ENCODE results near the gene NR2C1.

Gene NR2C1

GRCh38 chr12:95006206-95006605 lies 67.2 kb downstream of the NR2C1 start:
- TF ChIP-seq ZBTB7A (IDR thresholded peaks at IDR 0.05; ENCODE audit: low read depth) (no peak), CEBPB (IDR thresholded peaks at IDR 0.05) (no peak), EGR1 (IDR thresholded peaks at IDR 0.05) (no peak), TAF1 (IDR thresholded peaks at IDR 0.05; ENCODE audit: low read depth) (no peak), NFIC (IDR thresholded peaks at IDR 0.05) (no peak), TCF12 (IDR thresholded peaks at IDR 0.05; ENCODE audit: low read depth) (no peak), FOXM1 (IDR thresholded peaks at IDR 0.05; ENCODE audit: borderline replicate concordance, low read depth) (no peak), USF1 (IDR thresholded peaks at IDR 0.05) (no peak), EP300 (IDR thresholded peaks at IDR 0.05; ENCODE audit: borderline replicate concordance) (no peak), YY1 (IDR thresholded peaks at IDR 0.05; ENCODE audit: low read depth) (no peak), RAD21 (IDR thresholded peaks at IDR 0.05; ENCODE audit: low read depth) (no peak), TEAD4 (IDR thresholded peaks at IDR 0.05) (no peak), CREB1 (IDR thresholded peaks at IDR 0.05; ENCODE audit: low read depth) (no peak)
- TF ChIP-seq, protein P1, sequence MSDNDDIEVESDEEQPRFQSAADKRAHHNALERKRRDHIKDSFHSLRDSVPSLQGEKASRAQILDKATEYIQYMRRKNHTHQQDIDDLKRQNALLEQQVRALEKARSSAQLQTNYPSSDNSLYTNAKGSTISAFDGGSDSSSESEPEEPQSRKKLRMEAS (IDR thresholded peaks at IDR 0.05): no peak
- TF ChIP-seq, protein P2, sequence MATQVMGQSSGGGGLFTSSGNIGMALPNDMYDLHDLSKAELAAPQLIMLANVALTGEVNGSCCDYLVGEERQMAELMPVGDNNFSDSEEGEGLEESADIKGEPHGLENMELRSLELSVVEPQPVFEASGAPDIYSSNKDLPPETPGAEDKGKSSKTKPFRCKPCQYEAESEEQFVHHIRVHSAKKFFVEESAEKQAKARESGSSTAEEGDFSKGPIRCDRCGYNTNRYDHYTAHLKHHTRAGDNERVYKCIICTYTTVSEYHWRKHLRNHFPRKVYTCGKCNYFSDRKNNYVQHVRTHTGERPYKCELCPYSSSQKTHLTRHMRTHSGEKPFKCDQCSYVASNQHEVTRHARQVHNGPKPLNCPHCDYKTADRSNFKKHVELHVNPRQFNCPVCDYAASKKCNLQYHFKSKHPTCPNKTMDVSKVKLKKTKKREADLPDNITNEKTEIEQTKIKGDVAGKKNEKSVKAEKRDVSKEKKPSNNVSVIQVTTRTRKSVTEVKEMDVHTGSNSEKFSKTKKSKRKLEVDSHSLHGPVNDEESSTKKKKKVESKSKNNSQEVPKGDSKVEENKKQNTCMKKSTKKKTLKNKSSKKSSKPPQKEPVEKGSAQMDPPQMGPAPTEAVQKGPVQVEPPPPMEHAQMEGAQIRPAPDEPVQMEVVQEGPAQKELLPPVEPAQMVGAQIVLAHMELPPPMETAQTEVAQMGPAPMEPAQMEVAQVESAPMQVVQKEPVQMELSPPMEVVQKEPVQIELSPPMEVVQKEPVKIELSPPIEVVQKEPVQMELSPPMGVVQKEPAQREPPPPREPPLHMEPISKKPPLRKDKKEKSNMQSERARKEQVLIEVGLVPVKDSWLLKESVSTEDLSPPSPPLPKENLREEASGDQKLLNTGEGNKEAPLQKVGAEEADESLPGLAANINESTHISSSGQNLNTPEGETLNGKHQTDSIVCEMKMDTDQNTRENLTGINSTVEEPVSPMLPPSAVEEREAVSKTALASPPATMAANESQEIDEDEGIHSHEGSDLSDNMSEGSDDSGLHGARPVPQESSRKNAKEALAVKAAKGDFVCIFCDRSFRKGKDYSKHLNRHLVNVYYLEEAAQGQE (IDR thresholded peaks at IDR 0.05; ENCODE audit: low read depth): no peak

DNA sequence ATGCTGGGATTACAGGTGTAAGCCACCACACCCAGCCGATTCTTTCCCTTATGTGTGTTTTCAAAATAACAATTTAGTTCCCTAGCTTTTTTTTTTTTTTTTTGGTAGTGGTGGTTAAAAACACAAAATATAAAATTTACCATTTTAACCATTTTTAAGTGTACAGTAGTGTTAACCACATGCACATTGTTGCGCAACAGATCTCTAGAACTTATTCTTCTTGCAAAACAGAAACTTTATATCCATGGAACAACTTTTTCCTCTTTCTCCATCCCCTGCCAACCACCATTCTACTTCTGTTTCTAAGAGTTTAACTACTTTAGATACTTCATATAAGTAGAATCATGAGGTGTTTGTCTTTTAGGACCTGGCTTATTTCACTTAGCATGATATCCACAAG lies 68.8 kb downstream of the NR2C1 start:
- TF ChIP-seq TEAD4 (IDR thresholded peaks at IDR 0.05) (no peak), EGR1 (IDR thresholded peaks at IDR 0.05) (no peak), CREB1 (IDR thresholded peaks at IDR 0.05; ENCODE audit: low read depth) (no peak), CEBPB (IDR thresholded peaks at IDR 0.05) (peak; percentile 50), ZBTB7A (IDR thresholded peaks at IDR 0.05; ENCODE audit: low read depth) (no peak), TAF1 (IDR thresholded peaks at IDR 0.05; ENCODE audit: low read depth) (no peak)
- TF ChIP-seq, protein P2 (IDR thresholded peaks at IDR 0.05; ENCODE audit: low read depth): no peak

- no peak for TF ChIP-seq EGR1 (IDR thresholded peaks at IDR 0.05)
- no peak for TF ChIP-seq CREB1 (IDR thresholded peaks at IDR 0.05; ENCODE audit: low read depth)
- TF ChIP-seq, protein P2 (IDR thresholded peaks at IDR 0.05; ENCODE audit: low read depth): no peak
- TF ChIP-seq NFIC (IDR thresholded peaks at IDR 0.05): no peak
- no peak for TF ChIP-seq ZBTB7A (IDR thresholded peaks at IDR 0.05; ENCODE audit: low read depth)
Measured at GRCh38 chr12:95003921-95004272, 69.5 kb downstream of the NR2C1 start.

DNA sequence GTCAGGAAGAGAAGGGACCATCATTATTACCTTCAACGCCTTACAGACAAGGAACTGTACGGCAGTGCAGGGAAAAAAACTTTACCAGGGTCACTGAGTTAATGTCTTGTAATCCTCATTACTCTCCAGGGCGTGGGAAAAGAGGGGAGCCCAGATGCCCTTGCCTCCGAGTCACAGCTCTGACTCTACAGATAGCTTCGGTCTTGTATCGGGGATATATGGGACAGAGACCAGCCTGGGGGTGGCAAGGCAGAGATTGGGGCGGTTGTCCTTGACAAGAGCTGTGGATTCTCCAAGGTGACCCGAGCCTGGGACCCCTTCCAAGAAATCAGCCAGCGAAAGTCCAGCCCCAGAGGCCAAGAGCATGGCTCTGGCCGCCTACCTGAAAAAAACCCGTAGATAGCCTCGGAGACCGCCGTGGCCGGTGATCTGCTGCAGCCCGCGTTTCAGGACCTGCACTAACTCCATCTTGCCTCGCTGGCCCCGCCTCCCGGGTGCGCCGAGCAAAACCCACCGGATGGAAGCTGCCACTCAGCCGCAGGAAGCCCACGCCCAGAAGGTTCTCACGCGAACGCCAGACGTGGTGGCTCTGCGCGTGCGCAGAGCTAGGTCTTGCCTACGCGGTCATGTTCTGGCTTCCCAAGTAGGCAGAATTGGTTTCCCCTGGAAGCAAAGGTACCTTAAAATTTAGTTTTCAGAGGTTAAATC lies 70.1 kb downstream of the NR2C1 start, which contains the start of gene NDUFA12:
TSS of gene NDUFA12 (minus strand) at position 485 of the 708 bp plus-strand sequence. CDS start at position 468, 17 bp downstream.
- TF ChIP-seq EP300 (IDR thresholded peaks at IDR 0.05; ENCODE audit: borderline replicate concordance): no peak; the same call in 1 of the 2 replicates
- no peak; the same call in 1 of the 2 replicates for TF ChIP-seq CEBPB (IDR thresholded peaks at IDR 0.05)
- TF ChIP-seq CREB1 (IDR thresholded peaks at IDR 0.05; ENCODE audit: low read depth): no peak
- 0 out of 2 replicates have a peak, but pooled peaks have one; percentile 12 for TF ChIP-seq NFIC (IDR thresholded peaks at IDR 0.05)
- TF ChIP-seq TEAD4 (IDR thresholded peaks at IDR 0.05): peak; percentile 42; the same call in 1 of the 2 replicates
- no peak; the same call in 1 of the 2 replicates for TF ChIP-seq EGR1 (IDR thresholded peaks at IDR 0.05)
- TF ChIP-seq FOXM1 (IDR thresholded peaks at IDR 0.05; ENCODE audit: borderline replicate concordance, low read depth): no peak
- TF ChIP-seq USF1 (IDR thresholded peaks at IDR 0.05): peak; percentile 56
- TF ChIP-seq TAF1 (IDR thresholded peaks at IDR 0.05; ENCODE audit: low read depth): peak; percentile 99
- TF ChIP-seq TCF12 (IDR thresholded peaks at IDR 0.05; ENCODE audit: low read depth): peak; percentile 75
- peak; percentile 94 for TF ChIP-seq YY1 (IDR thresholded peaks at IDR 0.05; ENCODE audit: low read depth)
- TF ChIP-seq, protein P2 (IDR thresholded peaks at IDR 0.05; ENCODE audit: low read depth): peak; percentile 20; the same call in 1 of the 2 replicates
- TF ChIP-seq, protein P1 (IDR thresholded peaks at IDR 0.05): peak; percentile 82
- TF ChIP-seq RAD21 (IDR thresholded peaks at IDR 0.05; ENCODE audit: low read depth): no peak
- no peak for TF ChIP-seq ZBTB7A (IDR thresholded peaks at IDR 0.05; ENCODE audit: low read depth)

All from Ishikawa (cell line).